ENCODE results near the gene CDKN2AIPNL. TPM values are rescaled to one million over a fixed set of nuclear protein-coding genes. Genes with fewer than 3 reads are reported as not detected.
A peak's percentile ranks its signal among the peaks of the same experiment; 100 is the strongest.

Gene CDKN2AIPNL
- total and polyA plus RNA-seq, 2 donors (not counting 3 experiments of a cell fraction or from before 2014, with no cell fraction given): 22.2 to 36.5 TPM

DNA sequence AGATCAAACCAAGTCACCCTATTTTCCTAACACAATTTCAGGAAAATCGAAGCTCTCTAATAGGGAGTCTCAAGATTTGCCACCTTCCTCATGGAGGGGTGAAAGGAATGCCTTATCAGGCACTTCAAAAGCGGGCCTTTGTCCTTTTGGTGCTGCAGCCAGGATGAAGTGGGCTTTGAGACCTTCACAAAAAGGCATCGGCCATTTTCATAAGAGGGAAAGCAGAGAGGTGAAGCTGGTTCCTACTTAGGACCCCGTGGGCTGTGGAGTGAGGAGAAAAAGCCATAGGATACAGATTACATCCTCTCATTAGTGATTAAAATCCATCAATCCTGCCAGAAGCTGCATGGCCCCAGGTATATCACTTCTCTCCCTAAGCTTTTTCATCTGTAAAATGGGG lies 859 bp downstream of the CDKN2AIPNL start:
- no peak for TF ChIP-seq GATA2 (IDR thresholded peaks at IDR 0.05; ENCODE audit: insufficient read depth, insufficient read length, low read depth, low read length)
- no peak for TF ChIP-seq POLR2AphosphoS5 (IDR thresholded peaks at IDR 0.05; ENCODE audit: insufficient read depth, low read depth, low read length)
- no peak for TF ChIP-seq POLR2A (IDR thresholded peaks at IDR 0.05; ENCODE audit: low read depth, low read length)
- TF ChIP-seq JUN (IDR thresholded peaks at IDR 0.05; ENCODE audit: borderline replicate concordance, insufficient read depth, insufficient read length, low read depth): no peak
- TF ChIP-seq, protein P1, sequence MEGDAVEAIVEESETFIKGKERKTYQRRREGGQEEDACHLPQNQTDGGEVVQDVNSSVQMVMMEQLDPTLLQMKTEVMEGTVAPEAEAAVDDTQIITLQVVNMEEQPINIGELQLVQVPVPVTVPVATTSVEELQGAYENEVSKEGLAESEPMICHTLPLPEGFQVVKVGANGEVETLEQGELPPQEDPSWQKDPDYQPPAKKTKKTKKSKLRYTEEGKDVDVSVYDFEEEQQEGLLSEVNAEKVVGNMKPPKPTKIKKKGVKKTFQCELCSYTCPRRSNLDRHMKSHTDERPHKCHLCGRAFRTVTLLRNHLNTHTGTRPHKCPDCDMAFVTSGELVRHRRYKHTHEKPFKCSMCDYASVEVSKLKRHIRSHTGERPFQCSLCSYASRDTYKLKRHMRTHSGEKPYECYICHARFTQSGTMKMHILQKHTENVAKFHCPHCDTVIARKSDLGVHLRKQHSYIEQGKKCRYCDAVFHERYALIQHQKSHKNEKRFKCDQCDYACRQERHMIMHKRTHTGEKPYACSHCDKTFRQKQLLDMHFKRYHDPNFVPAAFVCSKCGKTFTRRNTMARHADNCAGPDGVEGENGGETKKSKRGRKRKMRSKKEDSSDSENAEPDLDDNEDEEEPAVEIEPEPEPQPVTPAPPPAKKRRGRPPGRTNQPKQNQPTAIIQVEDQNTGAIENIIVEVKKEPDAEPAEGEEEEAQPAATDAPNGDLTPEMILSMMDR (IDR thresholded peaks at IDR 0.05; ENCODE audit: extremely low read depth in 1 of 2, insufficient read depth in 1 of 2, low read depth in 1 of 2, low read length in 2 of 2): no peak
- TF ChIP-seq, protein P2, sequence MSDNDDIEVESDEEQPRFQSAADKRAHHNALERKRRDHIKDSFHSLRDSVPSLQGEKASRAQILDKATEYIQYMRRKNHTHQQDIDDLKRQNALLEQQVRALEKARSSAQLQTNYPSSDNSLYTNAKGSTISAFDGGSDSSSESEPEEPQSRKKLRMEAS (IDR thresholded peaks at IDR 0.05; ENCODE audit: insufficient read depth, insufficient read length): no peak
- no peak for TF ChIP-seq FOS (IDR thresholded peaks at IDR 0.05; ENCODE audit: borderline replicate concordance, insufficient read depth, low read length)
- TF ChIP-seq MYC (IDR thresholded peaks at IDR 0.05; ENCODE audit: low read depth, low read length): no peak
- TF ChIP-seq EZH2 (IDR thresholded peaks at IDR 0.05; ENCODE audit: borderline replicate concordance, low read depth, low read length, severe bottlenecking): no peak
- Histone ChIP-seq H3K79me2 (ENCODE audit: control insufficient read depth, insufficient read depth, low read length) (peaks cover 28% of the 10 kb centered on the region), H3K27me3 (ENCODE audit: control insufficient read depth in 2 of 2, insufficient read depth in 2 of 2, low read length in 2 of 2) (no peaks in the 10 kb centered on the region), H3K9ac (replicated peaks; ENCODE audit: extremely low read depth, insufficient read depth, low read length) (peak overlapping the region; percentile 79), H3K36me3 (ENCODE audit: control insufficient read depth in 2 of 2, extremely low read depth in 1 of 2, insufficient read depth in 2 of 2, low read length in 2 of 2) (peaks cover 3 to 6% of the 10 kb centered on the region in 2 experiments), H3K4me1 (ENCODE audit: control insufficient read depth, extremely low read depth, insufficient read depth, low read length) (peaks cover 15% of the 10 kb centered on the region), H3K27ac (ENCODE audit: insufficient read depth, low read depth, low read length) (no peak overlapping the region), H3K9me3 (replicated peaks; ENCODE audit: control insufficient read depth, insufficient read depth, low read length) (no peaks in the 10 kb centered on the region), H2AFZ (ENCODE audit: low read depth, low read length) (no peak overlapping the region), H3K9me1 (replicated peaks; ENCODE audit: control insufficient read depth, extremely low read depth, insufficient read depth, low read length) (no peaks in the 10 kb centered on the region), H3K4me2 (ENCODE audit: insufficient read depth, low read length) (peak overlapping the region; percentile 83), H3K4me3 (replicated peaks in 1 of 3; ENCODE audit: insufficient read depth in 1 of 3, low read depth in 1 of 3, low read length in 3 of 3) (peak overlapping the region; percentile 75 to 88 (median 84)), H4K20me1 (replicated peaks; ENCODE audit: control insufficient read depth, extremely low read depth, insufficient read depth, low read length) (no peaks in the 10 kb centered on the region)
- ChIA-PET CTCF (interaction anchor here (0.8 to 8.4 kb wide), 27 partner anchors 9 to 177 kb away, joined by 3 to 90 read pairs (median 4); partner anchors contain the start of gene JADE2), POLR2A (interaction anchor here (0.9 to 1.2 kb wide), 3 partner anchors 17 to 114 kb away, joined by 3 to 4 read pairs (median 4); no protein-coding TSS in a partner anchor)
- intact Hi-C loops (cut with micrococcal nuclease) (loop anchor here (1.0 to 5.0 kb wide), 6 partner anchors 40 to 326 kb away; partner anchors contain the start of genes CAMLG and UBE2B), dilution Hi-C loops (cut with MboI; ENCODE audit: extremely low pct_ligation_motif_present, low sequenced_read_pairs) (no loop called here)
- no peak for DNase-seq (ENCODE audit: low read depth, low spot score)
- no TSS peak for BruUV-seq (replicated peaks)
- FAIRE-seq: peak; percentile 44

Measured in endothelial cell of umbilical vein (primary cell).